GM12878 (cell line): ENCODE measurements around the gene ABCB8. TPM values are rescaled to one million over a fixed set of nuclear protein-coding genes. Genes with fewer than 3 reads are reported as not detected.

ENCODE experiments used
- ATAC-seq: fragments of 200-7000 bp; cut with Tn5 transposase; 3 replicates; pipeline ENCODE4 v1.9.1; 2020; ENCODE audit warnings: mild to moderate bottlenecking, moderate library complexity
- BruUV-seq: library from RNA; stranded (reverse); fragments of 400-500 nt; replicated peaks from 2 replicates; lab custom pipeline; 2021; lab: Mats Ljungman, UMichigan
- CTCF ChIA-PET: fragments of 300-600 bp; sonication (Branson Sonifier 250); formaldehyde crosslinking; extraction: SDS; loops from one replicate; lab custom pipeline; 2021; ENCODE audit warnings: inconsistent platforms; lab: Yijun Ruan, JAX
- POLR2A ChIA-PET: fragments of 350-600 bp; formaldehyde crosslinking; extraction: SDS; loops from one replicate; lab custom pipeline; 2021; ENCODE audit warnings: inconsistent platforms; lab: Charles Lee
- RAD21 ChIA-PET: fragments of 300-600 bp; sonication (Branson Sonifier 250); formaldehyde crosslinking; loops from one replicate; lab custom pipeline; 2023; ENCODE audit warnings: antibody characterized with exemption; ENCODE audit not compliant: unreplicated experiment; lab: Charles Lee
- SMC1A ChIA-PET: fragments of 300-600 bp; sonication (Branson Sonifier 250); formaldehyde crosslinking; loops from one replicate; lab custom pipeline; 2023; ENCODE audit not compliant: unreplicated experiment, uncharacterized antibody; lab: Charles Lee
- DNase-seq: peaks from one replicate; pipeline ENCODE4 v3.0.0-alpha.2; 2011; ENCODE audit warnings: low read depth, low spot score
- FAIRE-seq: peaks from 3 replicates; lab custom pipeline; 2011; peaks lifted over from hg19 to GRCh38; lab: Jason Lieb, UNC
- H2AFZ ChIP-seq: 2 replicates; pipeline ENCODE4 v1.6.0; 2011; ENCODE audit warnings: low read depth, low read length, control low read depth; ENCODE audit not compliant: control insufficient read depth
- H3K27ac ChIP-seq: 2 replicates; pipeline ENCODE4 v1.5.1; 2011; ENCODE audit warnings: control low read depth; ENCODE audit not compliant: control insufficient read depth, insufficient read depth
- H3K27me3 ChIP-seq, 2 experiments: replicated peaks in 1 of 2; 2 replicates each; pipeline versions ENCODE4 v1.6.0 to v1.6.1; 2011; ENCODE audit warnings: low read length in 1 of 2; ENCODE audit not compliant: control insufficient read depth in 2 of 2, insufficient read depth in 2 of 2
- H3K36me3 ChIP-seq, 2 experiments: 2 replicates each; pipeline ENCODE4 v1.5.1; 2011; ENCODE audit warnings: low read length in 1 of 2; ENCODE audit not compliant: control insufficient read depth in 2 of 2, insufficient read depth in 2 of 2
- H3K4me1 ChIP-seq: 2 replicates; pipeline ENCODE4 v1.6.1; 2011; ENCODE audit warnings: mild to moderate bottlenecking, low read length, moderate library complexity, mixed read lengths; ENCODE audit not compliant: control insufficient read depth, insufficient read depth
- H3K4me2 ChIP-seq: 2 replicates; pipeline ENCODE4 v1.6.0; 2011; ENCODE audit warnings: control low read depth; ENCODE audit not compliant: control insufficient read depth, insufficient read depth
- H3K4me3 ChIP-seq: fragments of 200-600 bp; sonication (generic); 2 replicates; pipeline ENCODE4 v1.5.1; 2016
- H3K79me2 ChIP-seq: 2 replicates; pipeline ENCODE4 v1.6.0; 2011; ENCODE audit warnings: low read length; ENCODE audit not compliant: control insufficient read depth, insufficient read depth
- H3K9ac ChIP-seq: 2 replicates; pipeline ENCODE4 v1.8.0; 2011; ENCODE audit warnings: low read length, control low read depth, mixed read lengths; ENCODE audit not compliant: control insufficient read depth, insufficient read depth
- H3K9me3 ChIP-seq: replicated peaks from 3 replicates; pipeline ENCODE4 v1.5.1; 2011; ENCODE audit warnings: mild to moderate bottlenecking, low read length; ENCODE audit not compliant: control insufficient read depth, insufficient read depth
- H4K20me1 ChIP-seq: 2 replicates; pipeline ENCODE4 v1.6.0; 2011; ENCODE audit not compliant: control insufficient read depth, insufficient read depth
- CREB1 ChIP-seq: IDR thresholded peaks from 2 replicates; pipeline ENCODE4 v1.6.1; 2012; ENCODE audit warnings: low read depth, mild to moderate bottlenecking, inconsistent platforms
- EGR1 ChIP-seq, 2 experiments: IDR thresholded peaks; 1 replicate in 1 of 2; 2 replicates in 1 of 2; pipeline ENCODE4 v1.6.1; 2011 to 2012; ENCODE audit warnings: low read depth in 2 of 2, low read length in 2 of 2, borderline replicate concordance in 1 of 2, mild to moderate bottlenecking in 1 of 2, moderate library complexity in 1 of 2
- GABPA ChIP-seq: IDR thresholded peaks from 2 replicates; pipeline ENCODE4 v1.6.1; 2014; ENCODE audit warnings: antibody characterized with exemption, low read depth, mild to moderate bottlenecking, inconsistent platforms
- NR2C2 ChIP-seq: IDR thresholded peaks from 2 replicates; pipeline ENCODE4 v1.6.1; 2011; ENCODE audit warnings: borderline replicate concordance, low read depth; ENCODE audit not compliant: control insufficient read depth, insufficient read length
- SIX5 ChIP-seq: IDR thresholded peaks from 2 replicates; pipeline ENCODE4 v1.6.1; 2011; ENCODE audit warnings: mild to moderate bottlenecking, low read depth, low read length, moderate library complexity; ENCODE audit not compliant: severe bottlenecking
- ZNF274 ChIP-seq: IDR thresholded peaks from one replicate; pipeline ENCODE4 v1.8.0; 2011; ENCODE audit not compliant: insufficient read length, insufficient read depth
- ZNF622 ChIP-seq: fragments of 450-650 bp; IDR thresholded peaks from 2 replicates; pipeline ENCODE4 v1.6.1; 2017; ENCODE audit warnings: mild to moderate bottlenecking, inconsistent platforms
- WGBS: methylation state at CpG from one replicate; pipeline ENCODE4 v1.1.6; 2016; ENCODE audit warnings: low lambda C conversion rate; ENCODE audit not compliant: insufficient replicate concordance, insufficient coverage; ENCODE audit errors: missing lambda C conversion rate; 5-methylcytosine and 5-hydroxymethylcytosine counted together
- in situ Hi-C: fragments of 300-500 bp; cut with MboI; formaldehyde crosslinking; loops from 9 replicates; pipeline ENCODE4 v1.14.3; 2018; ENCODE audit warnings: mixed read lengths
- intact Hi-C: fragments of 100-400 bp; cut with micrococcal nuclease; formaldehyde crosslinking; loops from one replicate; pipeline ENCODE4 v1.14.2; 2022; ENCODE audit not compliant: unreplicated experiment
- polyA plus RNA-seq, 11 experiments: library from polyadenylated mRNA; depleted of rRNA in 4 of 11; unstranded in 6 of 11; stranded (reverse) in 5 of 11; fragments of >200 nt; fragmentation: Nextera tagmentation in 4 of 11; fragmentation: Illumina TruSeq in 1 of 11; extraction: Ambion mirVana in 4 of 11; extraction: Trizol in 1 of 11; gene quantifications; 1 replicate in 1 of 11; 2 replicates in 10 of 11; pipeline versions ENCODE4 v1.2.1 to v1.2.3, GENCODE V29; 2011 to 2016; ENCODE audit warnings: inconsistent platforms in 2 of 11, missing spikeins in 2 of 11, low read depth in 1 of 11
- total RNA-seq, 4 experiments: library from RNA; depleted of rRNA in 3 of 4; stranded (reverse); fragments of >200 nt in 3 of 4; fragmentation: Illumina TruSeq in 1 of 4; extraction: Trizol in 1 of 4; gene quantifications; 2 replicates each; pipeline versions ENCODE4 v1.2.1 to v1.2.3, GENCODE V29; 2013 to 2021
- TF ChIP-seq, protein P1 (sequence below): fragments of 450-650 bp; IDR thresholded peaks from 2 replicates; pipeline ENCODE4 v1.6.1; 2017; ENCODE audit warnings: mild to moderate bottlenecking, moderate library complexity
- TF ChIP-seq, protein P2 (sequence below): IDR thresholded peaks from 2 replicates; pipeline ENCODE4 v1.6.1; 2012; ENCODE audit warnings: low read depth, low read length, improper control_type of control experiment
- TF ChIP-seq, protein P3 (sequence below): fragments of 450-650 bp; IDR thresholded peaks from 2 replicates; pipeline ENCODE4 v1.6.1; 2017; ENCODE audit warnings: mild to moderate bottlenecking

ABCB8 gene
- total and polyA plus RNA-seq, 10 of the 15 experiments (the other 5 are each of a cell fraction or from before 2014, with no cell fraction given): 0.77 to 34.8 (median 18.9) TPM

DNA sequence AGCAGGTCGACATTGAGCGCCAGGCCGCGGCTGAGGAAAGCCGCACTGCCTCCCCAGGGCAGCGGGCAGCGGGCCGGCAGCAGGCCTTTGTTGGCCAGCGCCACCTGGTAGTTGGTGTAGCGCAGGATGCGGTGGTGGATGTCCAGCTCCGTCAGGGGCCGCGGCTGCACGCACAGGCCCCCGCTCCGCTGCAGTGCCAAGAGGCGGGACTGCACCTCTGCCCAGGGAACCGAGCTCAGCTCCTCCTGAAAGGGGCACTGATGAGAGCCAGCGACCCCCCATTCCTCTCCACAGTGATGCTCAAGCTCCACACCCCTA, 9.2 kb upstream of the ABCB8 start:
- TF ChIP-seq EGR1 (IDR thresholded peaks at IDR 0.05; ENCODE audit: borderline replicate concordance in 1 of 2, low read depth in 2 of 2, low read length in 2 of 2) (no peak), ZNF274 (no peak), SIX5 (no peak), CREB1 (no peak), ZNF622 (no peak), GABPA (no peak), NR2C2 (no peak)
- TF ChIP-seq, protein P1, sequence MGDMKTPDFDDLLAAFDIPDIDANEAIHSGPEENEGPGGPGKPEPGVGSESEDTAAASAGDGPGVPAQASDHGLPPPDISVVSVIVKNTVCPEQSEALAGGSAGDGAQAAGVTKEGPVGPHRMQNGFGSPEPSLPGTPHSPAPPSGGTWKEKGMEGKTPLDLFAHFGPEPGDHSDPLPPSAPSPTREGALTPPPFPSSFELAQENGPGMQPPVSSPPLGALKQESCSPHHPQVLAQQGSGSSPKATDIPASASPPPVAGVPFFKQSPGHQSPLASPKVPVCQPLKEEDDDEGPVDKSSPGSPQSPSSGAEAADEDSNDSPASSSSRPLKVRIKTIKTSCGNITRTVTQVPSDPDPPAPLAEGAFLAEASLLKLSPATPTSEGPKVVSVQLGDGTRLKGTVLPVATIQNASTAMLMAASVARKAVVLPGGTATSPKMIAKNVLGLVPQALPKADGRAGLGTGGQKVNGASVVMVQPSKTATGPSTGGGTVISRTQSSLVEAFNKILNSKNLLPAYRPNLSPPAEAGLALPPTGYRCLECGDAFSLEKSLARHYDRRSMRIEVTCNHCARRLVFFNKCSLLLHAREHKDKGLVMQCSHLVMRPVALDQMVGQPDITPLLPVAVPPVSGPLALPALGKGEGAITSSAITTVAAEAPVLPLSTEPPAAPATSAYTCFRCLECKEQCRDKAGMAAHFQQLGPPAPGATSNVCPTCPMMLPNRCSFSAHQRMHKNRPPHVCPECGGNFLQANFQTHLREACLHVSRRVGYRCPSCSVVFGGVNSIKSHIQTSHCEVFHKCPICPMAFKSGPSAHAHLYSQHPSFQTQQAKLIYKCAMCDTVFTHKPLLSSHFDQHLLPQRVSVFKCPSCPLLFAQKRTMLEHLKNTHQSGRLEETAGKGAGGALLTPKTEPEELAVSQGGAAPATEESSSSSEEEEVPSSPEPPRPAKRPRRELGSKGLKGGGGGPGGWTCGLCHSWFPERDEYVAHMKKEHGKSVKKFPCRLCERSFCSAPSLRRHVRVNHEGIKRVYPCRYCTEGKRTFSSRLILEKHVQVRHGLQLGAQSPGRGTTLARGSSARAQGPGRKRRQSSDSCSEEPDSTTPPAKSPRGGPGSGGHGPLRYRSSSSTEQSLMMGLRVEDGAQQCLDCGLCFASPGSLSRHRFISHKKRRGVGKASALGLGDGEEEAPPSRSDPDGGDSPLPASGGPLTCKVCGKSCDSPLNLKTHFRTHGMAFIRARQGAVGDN: no peak
- TF ChIP-seq, protein P2, sequence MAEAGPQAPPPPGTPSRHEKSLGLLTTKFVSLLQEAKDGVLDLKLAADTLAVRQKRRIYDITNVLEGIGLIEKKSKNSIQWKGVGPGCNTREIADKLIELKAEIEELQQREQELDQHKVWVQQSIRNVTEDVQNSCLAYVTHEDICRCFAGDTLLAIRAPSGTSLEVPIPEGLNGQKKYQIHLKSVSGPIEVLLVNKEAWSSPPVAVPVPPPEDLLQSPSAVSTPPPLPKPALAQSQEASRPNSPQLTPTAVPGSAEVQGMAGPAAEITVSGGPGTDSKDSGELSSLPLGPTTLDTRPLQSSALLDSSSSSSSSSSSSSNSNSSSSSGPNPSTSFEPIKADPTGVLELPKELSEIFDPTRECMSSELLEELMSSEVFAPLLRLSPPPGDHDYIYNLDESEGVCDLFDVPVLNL: no peak
- TF ChIP-seq, protein P3, sequence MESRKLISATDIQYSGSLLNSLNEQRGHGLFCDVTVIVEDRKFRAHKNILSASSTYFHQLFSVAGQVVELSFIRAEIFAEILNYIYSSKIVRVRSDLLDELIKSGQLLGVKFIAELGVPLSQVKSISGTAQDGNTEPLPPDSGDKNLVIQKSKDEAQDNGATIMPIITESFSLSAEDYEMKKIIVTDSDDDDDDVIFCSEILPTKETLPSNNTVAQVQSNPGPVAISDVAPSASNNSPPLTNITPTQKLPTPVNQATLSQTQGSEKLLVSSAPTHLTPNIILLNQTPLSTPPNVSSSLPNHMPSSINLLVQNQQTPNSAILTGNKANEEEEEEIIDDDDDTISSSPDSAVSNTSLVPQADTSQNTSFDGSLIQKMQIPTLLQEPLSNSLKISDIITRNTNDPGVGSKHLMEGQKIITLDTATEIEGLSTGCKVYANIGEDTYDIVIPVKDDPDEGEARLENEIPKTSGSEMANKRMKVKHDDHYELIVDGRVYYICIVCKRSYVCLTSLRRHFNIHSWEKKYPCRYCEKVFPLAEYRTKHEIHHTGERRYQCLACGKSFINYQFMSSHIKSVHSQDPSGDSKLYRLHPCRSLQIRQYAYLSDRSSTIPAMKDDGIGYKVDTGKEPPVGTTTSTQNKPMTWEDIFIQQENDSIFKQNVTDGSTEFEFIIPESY: no peak
- no peak overlapping the region for H2AFZ ChIP-seq
- in situ Hi-C loops: no loop called here
- SMC1A ChIA-PET: no interaction called here
- BruUV-seq: no TSS peak
- CTCF ChIA-PET: interaction anchor here (0.9 to 2.4 kb wide), 11 partner anchors 9 to 236 kb away, joined by 3 to 14 read pairs (median 4); partner anchors contain the start of gene ABCB8
- H3K9me3 ChIP-seq: no peaks in the 10 kb centered on the region
- DNase-seq (no peak), ATAC-seq (no peak), FAIRE-seq (no peak)
- H3K27ac ChIP-seq: no peak overlapping the region
- no peak overlapping the region for H3K4me3 ChIP-seq
- intact Hi-C loops: no loop called here
- no peaks in the 10 kb centered on the region for H3K36me3 ChIP-seq
- H3K27me3 ChIP-seq: peaks cover 8 to 10% of the 10 kb centered on the region in 2 experiments; a peak in 3 of 4 replicates
- RAD21 ChIA-PET: interaction anchor here (1.1 kb wide), 1 partner anchor 121 kb away, joined by 3 read pairs; no protein-coding TSS in a partner anchor
- POLR2A ChIA-PET: no interaction called here
- H4K20me1 ChIP-seq: no peaks in the 10 kb centered on the region
- peaks cover 3% of the 10 kb centered on the region for H3K4me1 ChIP-seq
- no peaks in the 10 kb centered on the region for H3K79me2 ChIP-seq
- 32% methylated on average over 17 of the region's 20 CpGs for WGBS
- no peak overlapping the region for H3K9ac ChIP-seq
- no peak overlapping the region for H3K4me2 ChIP-seq
